IMR-90 (cell line): ENCODE results near the gene IL17REL. TPM values are rescaled to one million over a fixed set of nuclear protein-coding genes. Genes with fewer than 3 reads are reported as not detected.

Experiments
- ATAC-seq: fragments of 200-7000 bp; cut with Tn5 transposase; 2 replicates; pipeline ENCODE4 v1.9.1; 2020; ENCODE audit warnings: low read depth, mild to moderate bottlenecking, moderate library complexity
- BruUV-seq: library from RNA; stranded (reverse); fragments of 400-500 nt; replicated peaks from 2 replicates; lab custom pipeline; 2021; lab: Mats Ljungman, UMichigan
- CTCF ChIA-PET: fragments of 300-600 bp; formaldehyde crosslinking; extraction: SDS; loops from one replicate; lab custom pipeline; 2021; ENCODE audit warnings: antibody characterized with exemption; lab: Yijun Ruan, JAX
- POLR2A ChIA-PET: fragments of 300-600 bp; sonication (Branson Sonifier 250); formaldehyde crosslinking; loops from one replicate; lab custom pipeline; 2022; ENCODE audit warnings: antibody characterized with exemption; ENCODE audit not compliant: unreplicated experiment; lab: Charles Lee
- DNase-seq: peaks from one replicate; pipeline ENCODE4 v3.0.0; 2013
- H2AFZ ChIP-seq: replicated peaks from 2 replicates; pipeline ENCODE3; 2013; ENCODE audit warnings: low read length, mild to moderate bottlenecking; ENCODE audit not compliant: poor library complexity
- H2AK5ac ChIP-seq: 2 replicates; pipeline ENCODE4 v1.6.1; 2013; ENCODE audit warnings: low read depth, low read length, inconsistent platforms
- H2AK9ac ChIP-seq: replicated peaks from 2 replicates; pipeline ENCODE3; 2013; ENCODE audit warnings: mild to moderate bottlenecking, low read depth, low read length, moderate library complexity; ENCODE audit not compliant: poor library complexity
- H2BK120ac ChIP-seq: 2 replicates; pipeline ENCODE4 v1.6.1; 2013; ENCODE audit warnings: low read depth, low read length, inconsistent platforms
- H2BK15ac ChIP-seq: 3 replicates; pipeline ENCODE4 v1.6.1; 2013; ENCODE audit warnings: low read depth, low read length, inconsistent platforms
- H2BK20ac ChIP-seq: 2 replicates; pipeline ENCODE4 v1.6.1; 2013; ENCODE audit warnings: low read depth, mild to moderate bottlenecking, inconsistent platforms, low read length, moderate library complexity
- H2BK5ac ChIP-seq: 2 replicates; pipeline ENCODE4 v1.6.1; 2013; ENCODE audit warnings: mild to moderate bottlenecking, low read depth, low read length, inconsistent platforms; ENCODE audit not compliant: poor library complexity, severe bottlenecking
- H3K14ac ChIP-seq: replicated peaks from 2 replicates; pipeline ENCODE4 v1.6.1; 2013; ENCODE audit warnings: low read depth, low read length, inconsistent platforms
- H3K18ac ChIP-seq: 2 replicates; pipeline ENCODE4 v1.6.1; 2013; ENCODE audit warnings: low read depth, low read length, control low read depth
- H3K23ac ChIP-seq: 2 replicates; pipeline ENCODE4 v1.6.1; 2013; ENCODE audit warnings: low read depth, low read length, inconsistent platforms
- H3K27ac ChIP-seq: 2 replicates; pipeline ENCODE4 v1.5.1; 2013; ENCODE audit warnings: mild to moderate bottlenecking, control low read depth, low read length; ENCODE audit not compliant: insufficient read depth
- H3K27me3 ChIP-seq: 2 replicates; pipeline ENCODE4 v1.6.1; 2013; ENCODE audit warnings: low read length; ENCODE audit not compliant: control insufficient read depth, insufficient read depth
- H3K36me3 ChIP-seq: 2 replicates; pipeline ENCODE4 v1.6.1; 2013; ENCODE audit warnings: low read length, mixed read lengths; ENCODE audit not compliant: control insufficient read depth, insufficient read depth
- H3K4ac ChIP-seq: 2 replicates; pipeline ENCODE4 v1.6.1; 2013; ENCODE audit warnings: low read depth, low read length, inconsistent platforms
- H3K4me1 ChIP-seq: 2 replicates; pipeline ENCODE4 v1.6.1; 2013; ENCODE audit warnings: low read length, mixed read lengths; ENCODE audit not compliant: control insufficient read depth, insufficient read depth
- H3K4me2 ChIP-seq: 2 replicates; pipeline ENCODE4 v1.6.1; 2013; ENCODE audit warnings: low read depth, mild to moderate bottlenecking, control low read depth, low read length, moderate library complexity
- H3K4me3 ChIP-seq: 2 replicates; pipeline ENCODE4 v1.5.1; 2013; ENCODE audit warnings: low read depth, mild to moderate bottlenecking, control low read depth, low read length, moderate library complexity; ENCODE audit not compliant: insufficient read depth
- H3K56ac ChIP-seq: 2 replicates; pipeline ENCODE4 v1.6.1; 2013; ENCODE audit warnings: low read length, inconsistent platforms; ENCODE audit not compliant: insufficient read depth; ENCODE audit errors: extremely low read depth
- H3K79me1 ChIP-seq, 2 experiments: 2 replicates each; pipeline ENCODE4 v1.6.1; 2013; ENCODE audit warnings: low read length in 2 of 2, inconsistent platforms in 1 of 2, low read depth in 1 of 2
- H3K9ac ChIP-seq: 2 replicates; pipeline ENCODE4 v1.6.1; 2013; ENCODE audit warnings: low read depth, low read length, control low read depth
- H3K9me1 ChIP-seq: 2 replicates; pipeline ENCODE4 v1.6.1; 2013; ENCODE audit warnings: low read length, inconsistent platforms; ENCODE audit not compliant: insufficient read depth
- H3K9me3 ChIP-seq: 2 replicates; pipeline ENCODE4 v1.6.1; 2013; ENCODE audit warnings: low read length; ENCODE audit not compliant: control insufficient read depth, insufficient read depth
- H4K20me1 ChIP-seq: 2 replicates; pipeline ENCODE4 v1.6.1; 2013; ENCODE audit warnings: low read length, inconsistent platforms; ENCODE audit not compliant: insufficient read depth
- H4K5ac ChIP-seq: 2 replicates; pipeline ENCODE4 v1.6.1; 2013; ENCODE audit warnings: mild to moderate bottlenecking, low read depth, low read length, control low read depth
- H4K8ac ChIP-seq, 2 experiments: 2 replicates each; pipeline ENCODE4 v1.6.1; 2013; ENCODE audit warnings: low read depth in 2 of 2, low read length in 2 of 2, control low read depth in 1 of 2, inconsistent platforms in 1 of 2
- H4K91ac ChIP-seq: 2 replicates; pipeline ENCODE4 v1.6.1; 2013; ENCODE audit warnings: low read depth, low read length, inconsistent platforms; ENCODE audit not compliant: insufficient read depth
- CHD1 ChIP-seq: IDR thresholded peaks from 2 replicates; pipeline ENCODE4 v1.6.1; 2012; ENCODE audit warnings: low read depth, low read length, improper control_type of control experiment
- MAFK ChIP-seq: IDR thresholded peaks from 2 replicates; pipeline ENCODE4 v1.6.1; 2012; ENCODE audit warnings: low read depth, low read length, improper control_type of control experiment
- RFX5 ChIP-seq: IDR thresholded peaks from 2 replicates; pipeline ENCODE4 v1.8.0; 2012; ENCODE audit warnings: low read depth, mild to moderate bottlenecking, low read length, moderate library complexity
- WGBS, 2 experiments: methylation state at CpG; one replicate each; pipeline versions ENCODE4 v1.1.5 to v1.1.7; 2013; ENCODE audit warnings: missing lambda C conversion rate in 2 of 2; ENCODE audit not compliant: insufficient read length in 1 of 2; ENCODE audit errors: extremely low coverage in 2 of 2; 5-methylcytosine and 5-hydroxymethylcytosine counted together
- dilution Hi-C: fragments of 300-500 bp; cut with HindIII; formaldehyde crosslinking; loops from one replicate; pipeline ENCODE4 v1.14.3; 2018; ENCODE audit warnings: low sequenced_read_pairs; ENCODE audit not compliant: unreplicated experiment
- in situ Hi-C: fragments of 300-500 bp; cut with MboI; formaldehyde crosslinking; loops from 3 replicates; pipeline ENCODE4 v1.14.3; 2019; ENCODE audit warnings: low sequenced_read_pairs, inconsistent platforms, mixed read lengths
- intact Hi-C: fragments of 100-400 bp; cut with micrococcal nuclease; formaldehyde crosslinking; loops from 2 replicates; pipeline ENCODE4 v1.10.0; 2022
- polyA plus RNA-seq, 3 experiments: library from polyadenylated mRNA; depleted of rRNA; stranded (reverse); fragments of >200 nt; gene quantifications; 2 replicates each; pipeline ENCODE4 v1.2.3, GENCODE V29; 2012; ENCODE audit warnings: low replicate concordance in 1 of 3
- total RNA-seq: library from RNA; depleted of rRNA; stranded (reverse); fragments of >200 nt; gene quantifications from 2 replicates; pipeline ENCODE4 v1.2.3, GENCODE V29; 2012
- TF ChIP-seq, protein P1 (sequence below): conservative IDR thresholded peaks from 2 replicates; pipeline ENCODE4 v1.5.1; 2012; ENCODE audit warnings: mild to moderate bottlenecking, low read depth, low read length, improper control_type of control experiment

IL17REL gene
- total and polyA plus RNA-seq, 2 of the 4 experiments (the other 2 are of a cell fraction): not detected

GRCh38 chr22:50053861-50054260, 41.3 kb upstream of the IL17REL start:
- ChIA-PET POLR2A (no interaction called here), CTCF (no interaction called here)
- peaks cover 3% of the 10 kb centered on the region; the same call in 1 of the 2 replicates for H3K4me1 ChIP-seq
- no peak overlapping the region for H2BK120ac ChIP-seq
- no peak overlapping the region for H4K8ac ChIP-seq
- no peak overlapping the region for H3K23ac ChIP-seq
- no peak overlapping the region for H3K27ac ChIP-seq
- H3K18ac ChIP-seq: no peak overlapping the region
- dilution Hi-C loops: no loop called here
- no peaks in the 10 kb centered on the region for H3K79me1 ChIP-seq
- DNase-seq: no peak
- no peak overlapping the region for H3K9ac ChIP-seq
- no peak overlapping the region for H3K4ac ChIP-seq
- WGBS, 2 experiments: 87% methylated on average over 6 of the region's 18 CpGs; no CpG with 5 or more reads in 1 of the 2 experiments
- H2AK9ac ChIP-seq: no peak overlapping the region
- in situ Hi-C loops: no loop called here
- H2BK20ac ChIP-seq: no peak overlapping the region
- H3K9me1 ChIP-seq: no peaks in the 10 kb centered on the region
- BruUV-seq: no TSS peak
- H3K4me2 ChIP-seq: no peak overlapping the region
- H3K14ac ChIP-seq: no peak overlapping the region
- H2BK15ac ChIP-seq: no peak overlapping the region
- no peak overlapping the region for H2AK5ac ChIP-seq
- H4K91ac ChIP-seq: no peak overlapping the region
- no peak overlapping the region for H4K5ac ChIP-seq
- no peak overlapping the region for H2BK5ac ChIP-seq
- no peak for ATAC-seq
- H3K4me3 ChIP-seq: no peak overlapping the region
- H4K20me1 ChIP-seq: no peaks in the 10 kb centered on the region
- H3K9me3 ChIP-seq: peaks cover 16% of the 10 kb centered on the region
- H2AFZ ChIP-seq: no peak overlapping the region
- intact Hi-C loops: no loop called here
- TF ChIP-seq CHD1: no peak
- no peak for TF ChIP-seq RFX5
- TF ChIP-seq MAFK: no peak
- TF ChIP-seq, protein P1, sequence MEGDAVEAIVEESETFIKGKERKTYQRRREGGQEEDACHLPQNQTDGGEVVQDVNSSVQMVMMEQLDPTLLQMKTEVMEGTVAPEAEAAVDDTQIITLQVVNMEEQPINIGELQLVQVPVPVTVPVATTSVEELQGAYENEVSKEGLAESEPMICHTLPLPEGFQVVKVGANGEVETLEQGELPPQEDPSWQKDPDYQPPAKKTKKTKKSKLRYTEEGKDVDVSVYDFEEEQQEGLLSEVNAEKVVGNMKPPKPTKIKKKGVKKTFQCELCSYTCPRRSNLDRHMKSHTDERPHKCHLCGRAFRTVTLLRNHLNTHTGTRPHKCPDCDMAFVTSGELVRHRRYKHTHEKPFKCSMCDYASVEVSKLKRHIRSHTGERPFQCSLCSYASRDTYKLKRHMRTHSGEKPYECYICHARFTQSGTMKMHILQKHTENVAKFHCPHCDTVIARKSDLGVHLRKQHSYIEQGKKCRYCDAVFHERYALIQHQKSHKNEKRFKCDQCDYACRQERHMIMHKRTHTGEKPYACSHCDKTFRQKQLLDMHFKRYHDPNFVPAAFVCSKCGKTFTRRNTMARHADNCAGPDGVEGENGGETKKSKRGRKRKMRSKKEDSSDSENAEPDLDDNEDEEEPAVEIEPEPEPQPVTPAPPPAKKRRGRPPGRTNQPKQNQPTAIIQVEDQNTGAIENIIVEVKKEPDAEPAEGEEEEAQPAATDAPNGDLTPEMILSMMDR: no peak
- H3K27me3 ChIP-seq: peaks cover 24% of the 10 kb centered on the region
- no peaks in the 10 kb centered on the region for H3K36me3 ChIP-seq
- no peak overlapping the region for H3K56ac ChIP-seq
